GM19452 (cell line): Measurements from ENCODE around the gene SOX12.

Experiments used
- ATAC-seq: cut with Tn5 transposase; IDR thresholded peaks from one replicate; pipeline ENCODE4 v1.9.1; 2021; ENCODE audit not compliant: unreplicated experiment

Gene SOX12

DNA sequence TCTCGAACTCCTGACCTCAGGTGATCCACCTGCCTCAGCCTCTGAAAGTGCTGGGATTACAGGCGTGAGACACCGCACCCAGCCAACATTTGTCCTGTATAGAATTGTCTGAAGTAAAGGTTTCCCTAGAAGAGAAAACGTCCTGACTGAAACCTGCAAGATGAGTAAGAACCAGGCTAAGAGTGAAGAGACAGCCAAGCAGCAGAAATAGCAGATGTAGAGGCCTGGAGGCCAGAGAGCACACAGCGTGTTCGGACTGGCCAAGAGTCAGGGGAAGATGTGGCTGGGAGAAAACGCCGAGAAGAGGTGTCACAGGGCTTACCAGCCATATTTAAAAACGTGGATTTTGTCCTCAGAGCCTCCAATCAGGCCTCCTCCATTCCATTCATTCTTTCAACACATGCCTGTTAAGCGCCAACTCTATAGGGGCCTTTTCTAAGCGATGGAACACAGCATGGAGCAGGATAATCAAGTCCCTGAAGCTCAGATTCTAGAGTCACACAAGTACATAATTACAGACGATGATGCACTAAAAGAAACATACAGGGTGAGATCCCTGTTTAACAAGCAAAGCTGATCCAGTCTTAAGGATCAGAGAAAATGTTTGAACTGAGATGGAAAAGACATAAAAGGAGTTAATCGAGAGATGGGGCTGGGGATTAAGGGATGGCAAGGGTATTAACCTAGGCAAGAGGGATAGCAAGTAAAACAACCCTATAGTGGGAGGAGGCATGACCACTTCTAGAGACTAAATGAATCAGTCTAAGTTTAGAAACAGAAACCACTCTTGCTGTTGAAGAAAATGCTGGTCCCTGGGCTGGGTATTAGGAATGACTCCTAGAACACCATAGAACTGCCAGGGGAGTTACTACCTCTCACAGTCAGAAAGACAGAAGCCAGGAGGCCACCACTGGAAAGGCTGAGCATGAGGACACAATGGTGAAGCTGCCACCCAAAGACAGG lies 23.2 kb upstream of the SOX12 start:
- no peak for ATAC-seq

DNA sequence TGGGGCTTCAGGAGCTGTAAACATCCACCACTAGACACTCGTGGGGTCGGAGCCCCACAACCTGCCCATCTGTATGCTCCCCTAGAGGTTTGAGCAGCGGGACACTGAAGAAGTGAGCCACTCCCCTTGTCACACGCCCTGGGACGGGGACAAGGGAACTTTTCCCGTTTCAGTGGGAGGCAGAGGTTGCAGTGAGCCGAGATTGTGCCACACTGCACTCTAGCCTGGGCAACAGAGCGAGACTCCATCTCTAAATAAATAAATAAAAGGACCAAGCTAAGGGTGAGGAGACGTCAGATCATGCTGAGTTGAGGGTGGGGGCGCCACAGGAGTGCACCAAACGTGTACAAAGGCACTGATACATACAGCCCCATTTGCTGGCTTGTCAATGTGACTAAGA lies 19.6 kb upstream of the SOX12 start:
- ATAC-seq, result no peak

DNA sequence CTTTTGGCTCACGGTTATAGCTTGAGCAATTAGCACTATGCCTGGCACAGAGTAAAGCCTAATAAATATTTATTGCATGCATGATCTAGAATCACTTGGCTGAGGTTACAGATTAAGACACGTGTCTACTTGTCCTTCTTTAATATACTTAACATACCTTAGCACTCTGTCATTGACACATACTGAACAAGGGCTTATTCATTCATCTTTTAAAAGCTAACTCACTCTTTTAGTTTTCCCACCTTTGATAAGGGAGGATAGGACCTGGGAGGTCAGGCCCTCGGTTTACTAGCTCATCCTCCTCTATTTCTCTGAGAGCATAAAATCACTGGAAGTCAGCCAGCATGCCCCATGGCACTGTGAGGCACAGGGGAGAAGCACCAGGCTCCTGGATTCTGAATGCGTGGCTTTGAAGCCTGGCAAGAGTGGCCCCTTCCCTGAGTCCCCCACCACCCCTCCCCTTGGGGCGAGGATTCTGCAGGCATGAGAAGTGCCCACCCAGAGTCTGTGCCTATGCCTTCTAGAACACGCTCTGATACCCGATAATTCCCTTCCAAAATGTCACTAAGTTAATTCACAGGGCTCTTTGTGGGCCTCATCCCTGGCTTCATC lies 16.8 kb upstream of the SOX12 start:
- no peak for ATAC-seq

DNA sequence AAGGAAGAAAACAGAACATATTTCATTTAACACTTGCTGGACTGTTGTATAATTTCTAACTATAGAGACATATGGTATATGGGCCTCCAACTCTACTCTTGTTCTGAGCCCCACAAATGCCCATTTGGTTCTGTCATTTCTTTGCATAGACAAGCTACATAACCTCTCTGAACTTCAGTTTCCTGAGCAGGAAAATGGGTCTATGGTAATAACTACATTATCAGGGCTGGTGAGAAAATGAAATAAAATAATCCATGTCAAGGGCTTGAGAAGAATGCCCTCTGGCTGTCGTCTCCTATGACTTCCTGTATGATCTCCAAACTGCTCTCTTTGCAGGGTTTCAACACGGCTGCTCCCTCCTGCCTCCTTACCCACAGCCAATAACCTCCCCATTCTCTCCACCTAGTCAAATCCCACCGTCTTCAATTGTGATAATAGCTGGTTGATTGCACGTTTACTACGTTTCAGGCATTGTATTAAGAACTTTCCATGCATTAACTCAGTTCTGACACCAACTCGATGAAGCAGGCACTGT lies 16.0 kb upstream of the SOX12 start:
- ATAC-seq, result no peak

DNA sequence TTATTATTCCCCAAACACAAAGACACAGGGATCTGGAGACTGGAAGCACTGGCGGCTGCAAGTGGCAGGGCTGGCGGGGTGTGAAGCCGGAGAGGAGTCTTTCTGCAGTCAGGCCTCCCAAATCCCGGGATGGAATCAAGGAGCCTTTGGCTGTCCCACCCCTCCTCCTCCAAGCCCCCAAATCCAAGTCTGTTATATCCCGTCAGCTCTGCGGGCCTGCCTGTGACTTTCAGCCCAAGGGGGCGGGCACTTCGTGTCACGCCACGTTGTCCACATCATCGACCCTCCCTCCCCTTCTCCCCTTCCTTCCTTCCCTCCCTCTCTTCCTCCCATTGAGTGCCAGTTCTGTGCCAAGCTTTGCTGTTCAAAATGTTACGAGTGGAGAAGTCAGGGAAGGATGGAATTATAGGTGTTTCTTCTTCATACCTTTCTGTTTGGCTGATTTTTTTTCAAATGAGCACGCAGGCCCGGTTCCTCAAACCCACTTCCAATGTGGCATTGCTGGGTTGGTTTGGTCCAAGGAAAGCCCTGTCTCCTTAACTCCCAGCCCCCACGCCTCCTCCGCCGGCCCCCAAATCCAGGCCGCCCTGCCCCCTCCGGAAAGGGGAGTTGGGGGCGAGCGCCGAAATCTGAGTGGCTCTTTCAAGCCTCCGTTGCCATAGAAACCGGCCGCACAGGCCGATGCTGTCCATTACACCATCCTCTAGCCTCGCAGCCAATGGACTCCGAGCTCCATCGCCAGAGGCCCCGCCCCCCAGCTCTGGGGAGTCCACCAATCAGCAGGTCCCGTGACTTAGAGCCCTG lies 15.3 kb upstream of the SOX12 start:
- ATAC-seq, result peak; percentile 95

DNA sequence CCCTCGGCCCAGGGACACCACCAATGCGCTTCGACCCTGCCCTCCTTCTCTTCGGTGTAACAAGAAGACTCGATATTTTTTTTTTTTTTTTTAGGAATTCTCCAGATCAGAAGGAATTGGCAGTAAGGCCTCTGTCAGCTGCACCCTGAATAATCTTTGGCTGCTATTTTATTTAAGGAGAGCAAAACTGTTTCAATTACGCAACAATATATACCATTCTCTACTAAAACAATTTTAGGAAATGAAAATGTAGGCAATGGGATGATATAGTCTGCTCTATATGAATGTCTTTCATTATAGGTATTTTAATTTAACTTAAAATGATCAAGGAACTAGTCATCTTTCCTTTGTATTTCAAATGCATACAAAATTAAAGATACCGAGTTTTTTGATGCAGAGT lies 14.7 kb upstream of the SOX12 start:
- ATAC-seq, result no peak

DNA sequence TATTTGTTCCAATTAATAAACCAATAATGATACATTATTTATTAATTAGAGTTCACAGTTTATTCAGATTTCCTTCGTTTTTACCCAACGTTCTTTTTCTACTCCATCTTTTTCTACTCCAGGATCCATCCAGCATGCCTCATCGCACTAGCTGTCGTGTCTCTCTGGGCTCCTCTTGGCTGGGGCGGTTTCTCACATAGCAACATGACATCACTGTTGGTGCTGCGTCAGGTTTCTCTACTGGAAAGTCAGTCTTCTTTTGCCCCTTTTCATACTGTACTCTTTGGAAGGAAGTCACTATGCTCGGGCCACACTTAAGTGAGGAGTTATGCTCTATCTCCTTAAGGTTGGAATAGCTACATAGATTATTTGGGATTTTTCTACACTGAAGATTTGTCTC lies 13.7 kb upstream of the SOX12 start:
- ATAC-seq, result no peak

DNA sequence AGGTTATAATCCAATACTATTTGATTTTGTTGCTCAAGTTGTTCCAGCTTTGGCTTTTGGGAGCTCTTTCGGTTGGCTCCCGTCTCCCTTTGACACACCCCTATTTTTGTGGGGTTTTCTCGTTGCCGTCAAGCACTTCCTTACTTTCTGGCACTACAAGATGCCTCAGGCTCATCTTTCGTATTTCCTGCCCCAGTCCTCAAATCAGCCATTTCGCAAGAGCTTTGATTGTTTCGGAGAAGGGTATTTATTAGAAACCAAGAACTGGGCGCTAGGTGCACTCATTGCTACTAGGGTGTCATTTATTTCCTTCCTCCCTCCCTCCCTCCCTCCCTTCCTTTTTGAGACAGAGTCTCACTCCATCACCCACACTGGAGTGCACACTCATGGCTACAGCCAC lies 13.3 kb upstream of the SOX12 start:
- no peak for ATAC-seq

DNA sequence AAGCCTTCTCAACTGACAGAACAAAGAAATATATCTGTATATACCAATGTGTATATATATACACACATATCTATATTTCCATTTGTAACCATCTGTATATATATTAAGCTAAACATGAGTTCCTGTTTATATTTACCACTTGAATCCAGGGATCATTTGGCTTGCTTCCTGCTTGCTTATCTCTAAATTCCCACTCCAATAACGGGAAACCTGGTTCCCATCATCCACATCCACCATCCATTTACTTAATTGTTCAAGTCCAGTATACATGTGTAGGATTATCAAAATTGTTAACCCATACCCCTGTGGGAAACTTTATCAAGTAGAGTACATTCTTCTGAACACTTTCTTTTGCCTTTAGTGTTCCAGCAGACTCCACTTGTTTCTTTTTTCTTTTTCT lies 12.5 kb upstream of the SOX12 start:
- ATAC-seq, result no peak

DNA sequence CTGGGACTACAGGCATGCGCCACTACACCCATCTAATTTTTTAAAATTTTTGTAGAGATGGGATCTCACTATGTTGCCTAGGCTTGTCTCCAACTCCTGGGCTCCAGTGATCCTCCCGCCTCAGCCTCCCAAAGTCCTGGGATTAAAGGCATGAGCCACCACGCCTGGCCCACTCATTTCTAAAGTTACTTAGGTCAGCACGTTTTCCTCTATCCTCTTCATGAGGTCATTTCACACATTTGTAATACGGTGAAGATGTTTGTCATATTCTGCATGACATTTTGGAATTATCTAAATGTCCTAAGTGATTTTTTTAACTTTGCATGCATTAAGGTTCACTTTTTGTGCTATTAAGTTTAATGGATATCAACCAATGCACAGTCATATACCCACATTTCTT lies 11.9 kb upstream of the SOX12 start:
- ATAC-seq, result no peak

DNA sequence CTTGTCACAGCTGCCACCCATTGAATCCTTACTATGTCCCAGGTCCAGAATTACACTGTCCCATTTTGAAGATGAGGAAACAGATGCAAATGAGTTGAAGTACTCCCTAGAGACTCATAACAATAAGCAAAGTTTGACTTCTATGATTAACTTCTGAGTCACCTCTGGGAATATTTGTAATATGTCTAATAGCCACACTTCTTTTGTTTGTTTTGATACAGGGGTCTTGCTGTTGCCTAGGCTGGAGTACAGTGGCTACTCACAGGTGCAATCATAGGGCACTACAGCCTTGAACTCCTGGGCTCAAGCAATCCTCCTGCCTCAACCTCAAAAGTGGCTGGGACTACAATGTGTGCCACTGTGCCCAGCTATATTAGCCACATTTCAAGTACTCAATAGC lies 11.4 kb upstream of the SOX12 start:
- no peak for ATAC-seq

DNA sequence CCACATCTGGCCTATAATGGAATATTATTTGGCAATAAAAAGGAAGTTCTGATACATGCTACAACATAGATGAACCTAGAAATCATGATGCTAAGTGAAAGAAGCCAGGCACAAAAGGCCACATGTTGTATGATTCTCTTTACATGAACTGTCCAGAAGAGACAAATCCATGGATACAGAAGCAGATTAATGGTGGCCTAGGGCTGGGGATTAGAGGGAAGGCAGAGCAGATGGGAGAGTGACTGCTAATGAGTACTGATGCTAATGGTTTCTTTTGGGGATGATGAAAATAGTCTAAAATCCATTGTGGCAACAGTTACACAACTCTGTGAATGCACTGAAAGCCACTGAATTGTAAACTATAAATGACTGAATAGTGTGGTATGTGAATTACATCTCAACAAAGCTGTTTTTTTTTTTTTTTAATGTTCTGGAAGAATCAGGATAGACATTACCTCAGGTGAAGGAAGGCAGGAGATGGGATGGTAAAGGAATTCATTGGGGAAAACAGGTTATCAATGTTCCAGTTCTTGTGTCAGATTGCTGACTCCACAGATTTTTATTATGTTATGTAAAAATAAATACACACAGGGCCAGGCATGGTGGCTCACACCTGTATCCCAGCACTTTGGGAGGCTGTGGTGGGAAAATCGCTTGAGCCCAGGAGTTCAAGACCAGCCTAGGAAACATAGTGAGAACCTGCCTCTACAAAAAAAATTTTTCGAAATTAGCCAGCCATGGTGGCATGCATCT lies 8.9 kb upstream of the SOX12 start:
- no peak for ATAC-seq

DNA sequence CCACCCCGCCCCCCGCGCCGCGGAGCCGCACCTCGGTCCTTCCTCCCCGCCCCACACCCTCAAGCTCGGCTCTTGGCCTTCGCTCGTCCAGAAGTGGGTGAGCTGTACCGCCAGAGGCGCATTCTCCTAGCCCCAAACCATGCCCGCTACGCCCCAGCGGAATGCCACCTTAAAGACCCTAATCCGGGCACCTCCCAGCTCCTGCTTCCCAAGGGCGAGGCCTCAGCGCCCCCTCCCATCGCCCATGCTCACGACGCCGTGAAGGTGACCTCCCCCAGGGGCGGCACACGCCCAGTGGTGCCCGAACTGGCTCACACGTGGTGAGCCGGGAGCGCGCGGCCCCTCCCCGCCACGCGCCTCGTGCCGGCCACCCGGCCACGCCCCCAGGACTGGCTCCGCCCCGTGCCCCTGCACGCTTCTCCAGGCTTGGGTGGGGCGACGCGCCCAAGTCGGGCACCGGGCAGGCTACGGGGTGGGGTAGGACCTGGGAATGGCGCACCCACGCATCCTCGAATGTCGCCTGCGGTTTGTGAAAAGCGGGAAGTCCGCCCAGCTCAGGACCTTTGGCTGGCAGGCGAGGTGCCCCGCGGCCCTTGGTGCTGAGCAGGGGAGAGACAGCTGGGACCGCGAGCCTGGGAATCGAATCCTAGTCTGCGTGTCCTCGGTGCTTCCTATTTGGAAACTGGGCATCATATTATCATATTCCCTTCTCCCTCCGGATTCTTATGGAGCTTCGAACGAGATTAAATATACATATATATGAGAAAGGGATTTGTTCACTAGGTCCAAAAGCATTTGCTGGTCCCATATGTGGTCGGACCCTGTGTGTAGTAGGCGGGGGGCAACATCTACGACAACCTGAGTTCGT lies 941 bp upstream of the SOX12 start:
- ATAC-seq, result peak; percentile 60

DNA sequence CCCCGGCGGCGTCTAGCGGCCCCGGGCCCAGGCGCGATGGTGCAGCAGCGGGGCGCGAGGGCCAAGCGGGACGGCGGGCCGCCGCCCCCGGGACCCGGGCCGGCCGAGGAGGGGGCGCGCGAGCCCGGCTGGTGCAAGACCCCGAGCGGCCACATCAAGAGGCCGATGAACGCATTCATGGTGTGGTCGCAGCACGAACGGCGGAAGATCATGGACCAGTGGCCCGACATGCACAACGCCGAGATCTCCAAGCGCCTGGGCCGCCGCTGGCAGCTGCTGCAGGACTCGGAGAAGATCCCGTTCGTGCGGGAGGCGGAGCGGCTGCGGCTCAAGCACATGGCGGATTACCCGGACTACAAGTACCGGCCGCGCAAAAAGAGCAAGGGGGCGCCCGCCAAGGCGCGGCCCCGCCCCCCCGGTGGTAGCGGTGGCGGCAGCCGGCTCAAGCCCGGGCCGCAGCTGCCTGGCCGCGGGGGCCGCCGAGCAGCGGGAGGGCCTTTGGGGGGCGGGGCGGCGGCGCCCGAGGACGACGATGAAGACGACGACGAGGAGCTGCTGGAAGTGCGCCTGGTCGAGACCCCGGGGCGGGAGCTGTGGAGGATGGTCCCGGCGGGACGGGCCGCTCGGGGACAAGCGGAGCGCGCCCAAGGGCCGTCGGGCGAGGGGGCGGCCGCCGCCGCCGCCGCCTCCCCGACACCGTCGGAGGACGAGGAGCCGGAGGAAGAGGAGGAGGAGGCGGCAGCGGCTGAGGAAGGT lies 715 bp downstream of the SOX12 start:
- ATAC-seq, result no peak

DNA sequence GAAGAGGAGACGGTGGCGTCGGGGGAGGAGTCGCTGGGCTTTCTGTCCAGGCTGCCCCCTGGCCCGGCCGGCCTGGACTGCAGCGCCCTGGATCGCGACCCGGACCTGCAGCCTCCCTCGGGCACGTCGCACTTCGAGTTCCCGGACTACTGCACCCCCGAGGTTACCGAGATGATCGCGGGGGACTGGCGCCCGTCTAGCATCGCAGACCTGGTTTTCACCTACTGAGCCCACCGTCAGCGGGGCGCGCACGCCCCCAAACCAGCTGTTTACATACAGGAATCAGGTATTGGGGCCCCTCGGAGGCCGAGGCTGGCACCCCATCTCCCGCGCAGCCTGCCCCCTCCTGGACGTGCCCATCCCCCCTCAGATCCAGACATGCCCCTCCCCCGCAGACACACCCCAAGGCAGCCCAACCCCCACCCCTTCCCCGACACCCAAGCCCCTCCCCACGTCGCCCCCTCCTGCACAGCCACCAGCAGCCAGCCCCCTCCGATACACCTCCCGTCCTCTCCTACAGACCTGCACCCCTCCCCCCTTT lies 1.4 kb downstream of the SOX12 start:
- no peak for ATAC-seq

DNA sequence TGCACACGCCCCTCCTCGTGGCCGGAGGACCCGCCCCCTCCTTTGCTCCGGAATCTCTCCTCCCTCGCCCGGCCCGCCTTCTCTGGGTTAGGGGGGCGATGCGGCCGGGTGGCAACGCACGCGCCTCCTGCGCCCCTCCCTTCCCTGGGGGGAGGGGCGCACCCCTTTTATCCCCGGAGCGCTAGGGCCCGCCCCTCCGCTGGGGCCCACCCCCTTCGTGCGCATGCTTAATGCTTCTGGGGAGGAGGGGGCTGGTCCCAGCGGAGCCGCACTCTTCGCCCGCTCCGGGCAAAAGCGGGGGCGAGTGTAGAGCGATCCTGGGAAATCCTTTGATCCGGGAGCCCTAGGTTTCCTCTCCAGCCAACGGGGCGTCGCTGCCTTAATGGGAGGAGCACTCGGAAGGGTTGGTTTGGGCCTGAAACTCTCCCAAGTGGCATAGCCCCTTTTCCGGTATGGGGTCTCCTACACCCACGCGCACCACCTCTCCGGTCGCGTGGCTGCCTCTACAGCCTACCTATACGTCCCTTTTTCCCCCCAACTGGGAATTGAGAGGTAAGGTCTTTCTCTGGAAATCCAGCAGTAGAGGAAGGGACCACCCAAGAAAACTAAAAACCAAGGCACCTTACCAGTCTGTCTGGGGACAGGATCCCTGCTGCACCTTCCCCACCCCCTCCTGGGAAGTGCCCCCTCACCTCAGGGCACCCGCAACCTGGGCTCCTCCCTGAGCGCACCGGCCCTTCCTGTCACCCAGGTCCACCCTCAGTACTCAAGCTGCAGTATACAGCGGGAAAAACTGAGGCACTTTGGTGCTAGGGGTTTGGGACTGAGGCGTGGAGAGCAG lies 2.1 kb downstream of the SOX12 start:
- ATAC-seq, result no peak

DNA sequence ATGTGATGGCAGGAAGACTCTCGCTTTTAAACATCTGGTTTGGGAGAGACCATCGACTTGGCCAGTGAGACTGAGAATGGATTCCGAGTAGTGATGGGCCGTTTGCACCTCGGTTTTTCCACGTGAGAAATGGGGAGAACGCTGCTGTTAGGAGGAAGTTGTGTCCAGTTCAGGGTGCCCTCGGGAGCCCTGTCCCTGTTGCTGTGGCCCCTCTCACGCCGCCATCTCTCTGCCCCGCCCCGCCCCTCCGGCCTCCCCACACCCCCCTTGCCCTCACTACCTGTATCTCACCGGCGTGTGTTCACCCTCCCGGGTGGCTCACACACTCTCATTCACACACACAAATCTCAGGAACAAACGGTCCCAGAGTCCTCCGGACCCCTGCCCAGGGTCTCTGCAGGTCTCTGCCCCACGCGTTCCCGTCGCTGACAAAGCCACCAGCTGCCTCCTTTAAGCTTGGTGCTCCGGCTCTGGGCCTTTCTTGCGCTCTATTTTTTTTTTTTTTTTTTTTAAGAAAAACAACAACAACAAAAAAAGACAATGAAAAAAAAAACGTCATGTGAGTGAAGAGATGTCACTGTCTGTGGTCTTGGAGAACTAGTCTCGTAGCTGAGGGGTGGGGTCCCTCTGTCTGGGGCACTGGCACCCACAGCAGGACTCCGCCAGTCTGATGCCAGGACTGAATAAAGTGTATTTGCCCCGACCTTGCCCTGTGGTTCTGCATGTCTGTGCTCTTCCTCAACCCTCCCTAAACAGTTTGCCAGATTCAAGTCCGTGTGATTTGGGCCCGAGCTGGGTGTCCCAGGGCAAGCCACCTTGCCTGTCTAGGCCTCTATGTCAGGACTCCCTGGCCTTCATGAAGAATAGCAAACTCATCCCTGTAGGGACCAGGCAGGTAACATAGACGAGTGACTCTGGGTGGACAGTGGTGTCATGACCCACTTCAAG lies 2.9 kb downstream of the SOX12 start:
- ATAC-seq, result no peak
